Dermis microvascular lymphatic vessel endothelial cell (primary cell): Measurements from ENCODE around the gene TPPP. TPM values are rescaled to one million over a fixed set of nuclear protein-coding genes. Genes with fewer than 3 reads are reported as not detected.

Experiments
- DNase-seq, 2 donors: peaks; one replicate each; pipeline versions ENCODE4 v3.0.0 to v3.0.0-alpha.2; 2010; ENCODE audit warnings: low read depth in 2 of 2
- total RNA-seq: library from RNA; depleted of rRNA; stranded (reverse); fragments of >200 nt; gene quantifications from 2 replicates; pipeline ENCODE4 v1.2.1, GENCODE V29; 2014

TPPP gene
- total RNA-seq, 1 donor from 2014 or later: 0.13 TPM

DNA sequence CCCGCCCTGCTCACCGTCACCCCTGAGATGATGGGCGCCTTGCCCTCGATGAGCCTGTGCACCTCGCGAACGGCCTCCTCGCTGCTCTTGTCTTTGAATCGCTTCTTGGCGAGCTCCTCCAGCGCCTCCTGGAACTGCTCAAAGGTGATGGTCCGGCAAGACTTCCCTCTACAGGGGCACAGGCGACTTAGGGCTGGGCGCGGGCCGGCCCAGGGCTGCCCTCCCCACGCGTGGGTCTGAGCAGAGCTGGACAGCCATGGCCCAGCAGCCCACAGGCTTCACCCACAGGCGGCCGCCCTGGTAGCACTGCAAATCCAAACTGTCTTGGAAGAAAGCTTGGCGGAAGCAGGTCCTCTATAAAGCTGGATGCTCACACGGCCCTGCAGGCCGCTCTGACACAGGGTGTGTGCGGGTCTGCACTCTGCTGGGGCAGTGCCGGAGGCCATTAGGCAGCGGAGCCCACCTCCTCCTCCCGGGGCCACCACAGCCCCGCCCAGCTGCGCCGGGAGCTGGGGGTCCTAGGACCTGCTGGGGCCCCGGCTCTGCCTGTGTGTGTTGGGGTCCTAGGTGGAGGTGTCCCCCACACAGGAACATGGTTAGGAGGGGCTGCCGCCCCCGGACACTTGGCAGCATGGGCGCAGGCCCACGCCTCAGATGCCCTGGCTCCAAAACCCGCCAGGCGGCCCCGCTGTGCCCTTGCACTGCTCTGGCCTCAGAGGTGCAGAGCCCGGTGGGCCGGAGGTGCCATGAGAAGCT lies 27.0 kb downstream of the TPPP start:
- no peak for DNase-seq

DNA sequence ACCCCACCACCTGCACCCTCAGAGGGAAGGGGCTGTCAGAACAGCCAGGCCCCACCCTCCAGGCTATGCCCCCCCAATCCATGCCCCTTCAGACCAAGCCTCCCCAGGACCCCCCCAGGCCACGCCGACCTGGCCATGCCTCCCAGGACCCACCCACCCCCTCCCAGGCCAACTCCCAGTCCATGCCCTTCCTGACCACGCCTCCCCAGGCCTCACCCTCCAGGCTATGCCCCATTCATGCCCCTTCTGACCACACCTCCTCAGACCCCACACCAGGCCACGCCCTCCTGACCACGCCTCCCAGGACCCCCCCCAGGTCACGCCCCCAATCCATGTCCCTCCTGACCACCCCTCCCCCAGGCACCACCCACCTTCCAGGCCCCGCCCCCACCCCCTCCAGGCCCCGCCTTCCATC lies 27.6 kb downstream of the TPPP start:
- no peak for DNase-seq

DNA sequence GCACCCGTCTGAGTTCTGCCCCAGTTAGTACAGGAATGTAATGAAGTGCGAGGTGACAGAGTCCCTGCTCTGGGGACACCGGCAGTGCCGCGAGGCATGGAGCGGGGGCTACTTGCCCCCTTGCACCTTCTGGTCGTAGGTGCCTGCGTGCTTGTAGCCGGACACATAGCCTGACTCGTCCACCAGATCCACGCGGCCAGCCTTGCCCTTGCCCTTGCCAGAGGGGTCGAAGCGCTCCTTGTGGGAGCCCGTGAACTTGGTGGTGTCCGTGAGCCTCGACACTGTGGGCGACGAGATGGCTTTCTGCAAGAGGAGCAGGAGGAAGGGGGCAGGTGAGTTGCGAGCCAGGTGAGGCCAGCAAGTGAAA lies 28.2 kb downstream of the TPPP start:
- no peak for DNase-seq

- DNase-seq: no peak
These were observed 28.7 kb downstream of the TPPP start for GRCh38 chr5:664343-664993.

GRCh38 chr5:663436-664342 lies 29.5 kb downstream of the TPPP start:
- no peak for DNase-seq

GRCh38 chr5:662751-663435 lies 30.3 kb downstream of the TPPP start:
- DNase-seq: no peak

GRCh38 chr5:661891-662750 lies 31.0 kb downstream of the TPPP start:
- no peak for DNase-seq

- DNase-seq: no peak
These were observed 32.6 kb downstream of the TPPP start for GRCh38 chr5:660491-661030.

GRCh38 chr5:659496-660263 lies 33.5 kb downstream of the TPPP start:
- no peak for DNase-seq

DNA sequence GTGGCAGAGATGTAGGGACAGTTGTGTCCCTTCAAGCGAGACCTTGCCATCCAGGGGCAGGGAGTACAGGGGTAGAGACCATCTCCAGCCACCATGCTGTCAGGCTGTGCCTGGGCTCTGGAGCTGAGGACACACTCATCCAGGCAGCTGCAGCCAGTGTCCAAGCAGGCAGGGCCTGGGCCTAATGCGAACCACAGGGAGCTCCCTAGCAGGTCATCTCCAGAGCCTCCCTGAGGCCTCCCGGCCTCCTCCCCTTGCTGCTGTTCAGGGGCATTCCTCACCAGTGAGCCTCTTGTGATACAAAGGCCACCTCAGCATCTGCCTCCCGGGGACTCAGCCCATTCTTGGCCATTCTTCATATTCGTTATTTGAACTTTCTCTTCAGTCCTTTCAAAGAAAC lies 35.0 kb downstream of the TPPP start:
- no peak for DNase-seq

DNA sequence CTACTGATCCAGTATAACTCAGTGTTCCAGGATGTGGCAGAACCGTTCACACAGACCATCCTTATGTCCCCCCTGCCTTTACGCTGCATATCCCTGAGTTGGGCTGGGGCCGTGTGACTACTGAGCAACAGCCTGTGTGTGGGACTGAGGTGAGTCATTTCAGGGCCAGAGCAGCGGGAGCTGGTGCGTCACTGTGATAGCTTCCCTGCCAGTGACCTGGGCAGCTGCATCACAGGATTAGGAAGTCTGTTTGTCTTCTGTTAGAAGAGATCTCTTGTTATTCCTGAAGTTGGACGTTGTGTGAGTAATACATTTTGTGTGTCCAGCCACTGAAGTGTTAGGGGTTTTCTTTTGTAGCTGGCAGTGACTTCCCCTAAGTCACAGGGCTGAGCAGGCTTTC lies 35.6 kb downstream of the TPPP start:
- peak; percentile 40 to 92 for DNase-seq

DNA sequence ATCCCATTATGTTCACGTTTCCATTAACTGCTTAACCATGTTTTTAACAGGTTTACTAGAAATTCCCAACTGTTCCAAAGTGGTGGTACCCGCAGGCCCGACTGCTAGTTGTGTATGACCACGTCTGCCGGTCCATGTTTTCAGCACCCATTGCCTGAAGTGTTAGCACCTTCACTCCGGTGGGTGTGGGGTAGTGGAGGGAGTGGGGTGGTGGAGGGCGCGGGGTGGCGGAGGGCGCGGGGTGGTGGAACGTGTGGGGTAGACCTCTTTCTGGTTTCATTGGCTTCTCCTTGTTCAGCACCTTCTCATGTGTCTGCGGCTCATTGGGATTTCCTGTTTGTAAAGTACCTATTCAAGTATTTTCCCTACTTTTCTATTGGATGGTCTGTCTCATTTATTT lies 37.7 kb downstream of the TPPP start:
- no peak for DNase-seq

- DNase-seq: no peak
These were observed 38.9 kb downstream of the TPPP start for GRCh38 chr5:654071-654778.

DNA sequence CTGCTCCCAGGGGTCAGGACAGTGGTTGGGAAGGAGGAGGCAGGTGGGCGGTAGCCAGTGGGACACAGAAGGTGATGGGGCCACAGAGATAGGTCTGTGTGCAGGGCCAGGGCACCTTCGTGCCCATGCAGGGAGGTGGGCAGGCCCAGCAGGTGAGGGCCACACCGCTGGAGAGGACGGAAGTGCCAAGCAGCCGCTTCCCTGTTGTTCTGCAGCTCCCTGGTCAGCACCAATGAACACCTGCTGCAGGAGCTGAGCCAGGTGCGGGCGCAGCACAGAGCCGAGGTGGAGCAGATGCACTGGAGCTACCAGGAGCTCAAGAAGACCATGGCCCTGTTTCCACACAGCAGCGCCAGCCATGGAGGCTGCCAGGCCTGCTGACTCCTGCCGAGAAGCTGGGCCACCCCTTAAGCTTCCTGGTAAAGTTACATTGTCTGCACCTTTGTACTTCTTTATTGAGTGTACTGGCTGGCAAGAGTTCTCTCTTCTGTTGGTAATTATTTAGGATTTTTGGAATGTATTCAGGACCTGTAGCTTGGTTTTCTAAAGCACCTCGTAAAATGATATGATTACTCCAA lies 40.3 kb downstream of the TPPP start:
- no peak for DNase-seq

- DNase-seq: no peak
These were observed 41.1 kb downstream of the TPPP start for GRCh38 chr5:652023-652515.

GRCh38 chr5:651296-652022 lies 41.7 kb downstream of the TPPP start:
- DNase-seq: no peak

DNA sequence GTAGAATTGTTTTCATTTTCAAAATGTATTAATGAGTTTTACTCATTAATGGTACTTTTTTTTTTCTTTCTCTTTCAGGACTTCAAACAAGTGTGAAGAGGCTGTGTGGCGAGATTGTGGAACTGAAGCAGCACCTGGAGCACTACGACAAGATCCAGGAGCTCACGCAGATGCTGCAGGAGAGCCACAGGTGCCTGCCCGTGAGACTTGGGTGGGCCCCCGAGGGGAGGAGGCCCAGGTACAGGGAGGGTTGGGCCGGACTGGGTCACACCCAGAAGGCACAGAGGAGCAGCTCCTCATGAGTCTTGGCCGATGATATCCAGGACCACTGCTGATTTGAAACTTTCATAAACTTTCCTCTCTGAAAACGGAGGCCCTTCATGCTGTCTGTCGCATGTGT lies 45.4 kb downstream of the TPPP start:
- DNase-seq: no peak

DNA sequence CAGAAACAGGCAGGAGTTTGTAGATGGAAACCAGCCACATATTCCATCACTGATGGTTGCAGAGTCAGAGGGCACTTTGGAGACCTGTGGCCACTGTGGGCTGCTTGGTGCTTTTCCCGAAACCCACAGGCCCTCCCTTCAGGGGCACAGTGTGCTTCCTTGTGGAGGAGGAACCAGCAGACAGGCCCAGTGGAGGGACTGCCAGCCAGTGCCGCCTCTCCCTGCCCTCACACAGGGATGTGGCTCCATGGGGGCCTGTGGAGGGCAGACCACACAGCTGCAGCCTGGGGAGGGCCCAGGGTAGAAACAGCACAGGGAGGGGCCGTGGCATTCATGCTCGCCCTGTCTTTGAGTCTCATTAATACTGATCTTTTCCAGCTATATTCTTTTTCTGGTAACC lies 45.8 kb downstream of the TPPP start:
- DNase-seq: no peak
